ENCODE measurements around the gene WDR89.
A peak's percentile ranks its signal among the peaks of the same experiment; 100 is the strongest.
"Not testable (repeated sequence)": the region's sequence is repeated elsewhere in the genome, so short reads cannot be mapped to it uniquely, and the experiment has no call there.

The WDR89 gene

DNA sequence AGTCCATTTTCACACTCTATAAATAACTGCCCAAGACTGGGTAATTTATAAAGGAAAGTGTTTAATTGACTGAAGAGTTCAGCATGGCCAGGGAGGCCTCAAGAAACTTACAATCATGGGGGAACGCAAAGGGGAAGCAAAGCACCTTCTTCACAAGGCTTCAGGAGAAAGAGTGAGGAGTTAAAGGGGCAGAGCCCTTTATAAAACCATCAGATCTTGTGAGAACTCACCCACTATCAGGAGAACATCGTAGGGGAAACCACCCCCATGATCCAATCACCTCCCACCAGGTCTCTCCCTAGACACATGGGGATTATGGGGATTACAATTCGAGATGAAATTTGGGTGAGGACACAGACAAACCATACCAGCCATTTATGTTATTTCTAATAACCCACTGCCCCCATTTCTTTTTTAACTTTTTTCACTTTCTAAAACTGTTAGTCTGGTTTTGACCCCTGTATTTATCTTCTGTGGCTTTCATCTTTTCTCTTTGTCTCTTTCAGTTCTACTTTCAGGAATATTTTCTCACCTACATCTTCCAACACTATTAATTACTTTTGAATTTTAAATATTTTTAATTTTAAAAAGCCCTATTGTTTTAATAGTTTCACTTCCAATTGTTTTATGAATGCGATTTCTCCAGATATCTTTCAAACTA is 44.5 kb downstream of the WDR89 start:
- peaks cover 37% of the 10 kb centered on the region for H3K9me3 Mint-ChIP-seq

DNA sequence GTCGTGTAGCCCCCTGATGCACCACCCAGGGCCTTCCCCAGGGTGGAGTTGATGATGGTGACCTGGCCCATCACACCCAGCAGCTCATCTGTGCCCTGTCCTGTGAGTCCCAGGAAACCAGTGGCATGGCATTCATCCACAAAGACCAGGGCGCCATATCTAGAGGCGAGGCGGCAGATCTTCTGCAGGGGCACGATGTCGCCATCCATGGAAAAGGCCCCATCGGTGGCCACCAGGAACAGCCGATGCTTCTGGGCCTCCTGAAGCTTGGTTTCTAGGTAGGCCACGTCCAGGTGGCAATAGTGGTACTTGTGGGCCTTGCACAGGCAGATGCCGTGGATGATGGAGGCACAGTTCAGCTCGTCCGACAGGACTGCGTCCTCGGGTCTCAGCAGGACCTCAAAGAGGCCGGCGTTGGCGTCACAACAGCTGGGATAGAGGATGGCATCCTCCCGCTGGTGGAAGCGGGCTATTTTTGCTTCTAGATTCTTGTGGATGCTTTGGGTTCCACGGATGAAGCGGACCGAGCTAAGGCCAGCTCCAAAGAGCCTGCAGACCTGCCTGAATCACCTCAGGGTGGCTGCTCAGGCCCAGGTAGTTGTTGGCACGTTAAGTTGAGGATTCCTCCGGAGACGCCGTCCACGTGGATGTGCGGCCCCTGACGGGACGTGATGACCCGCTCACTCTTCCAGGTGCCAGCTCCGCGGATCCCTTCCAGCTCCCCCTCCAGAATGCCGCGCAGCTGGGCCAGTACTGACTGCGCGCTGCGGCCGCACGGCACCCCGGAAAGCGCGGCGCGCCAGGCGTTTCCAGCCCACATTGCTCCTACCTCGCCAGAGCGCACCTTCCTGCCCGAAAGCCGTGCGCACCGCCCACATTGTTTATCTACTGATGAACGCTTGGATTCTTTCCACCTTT is 47.0 kb downstream of the WDR89 start:
- no peak for ATAC-seq
- Mint-ChIP-seq H3K36me3 (ENCODE audit: low read depth) (peaks cover 45% of the 10 kb centered on the region), H3K27ac (no peak overlapping the region), H3K4me3 (no peak overlapping the region), H3K4me1 (peaks cover 2% of the 10 kb centered on the region), H3K27me3 (no peaks in the 10 kb centered on the region), H3K9me3 (peaks cover 38% of the 10 kb centered on the region)
- DNase-seq, result no peak

More for the DNA sequence above, 44.5 kb downstream of the WDR89 start:
- peaks cover 2% of the 10 kb centered on the region for H3K4me1 Mint-ChIP-seq
- no peak overlapping the region for H3K4me3 Mint-ChIP-seq
- DNase-seq (no peak), ATAC-seq (no peak)
- H3K36me3 Mint-ChIP-seq (ENCODE audit: low read depth), result peaks cover 65% of the 10 kb centered on the region
- no peak overlapping the region for H3K27ac Mint-ChIP-seq
- no peaks in the 10 kb centered on the region for H3K27me3 Mint-ChIP-seq

DNA sequence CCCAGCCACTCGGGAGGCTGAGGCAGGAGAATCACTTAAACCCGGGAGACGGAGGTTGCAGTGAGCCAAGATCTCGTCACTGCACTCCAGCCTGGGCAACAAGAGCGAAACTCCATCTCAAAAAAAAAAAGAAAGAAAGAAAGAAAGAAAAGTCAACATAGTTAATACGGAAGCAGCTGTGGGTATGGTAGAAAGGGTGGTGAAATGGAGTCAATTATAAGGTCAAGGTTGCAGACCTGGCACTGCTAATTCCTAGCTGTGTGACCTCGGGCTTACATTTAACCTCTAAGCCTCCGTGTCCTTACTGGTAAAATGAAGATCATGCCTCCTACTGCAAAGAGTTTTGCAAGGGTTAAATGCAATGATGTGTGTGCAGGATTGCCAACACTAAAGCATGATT is 58.6 kb downstream of the WDR89 start:
- not testable (repeated sequence) for H3K27ac Mint-ChIP-seq; H3K27me3 Mint-ChIP-seq; H3K9me3 Mint-ChIP-seq; H3K36me3 Mint-ChIP-seq (ENCODE audit: low read depth); H3K4me1 Mint-ChIP-seq; DNase-seq; ATAC-seq; H3K4me3 Mint-ChIP-seq

DNA sequence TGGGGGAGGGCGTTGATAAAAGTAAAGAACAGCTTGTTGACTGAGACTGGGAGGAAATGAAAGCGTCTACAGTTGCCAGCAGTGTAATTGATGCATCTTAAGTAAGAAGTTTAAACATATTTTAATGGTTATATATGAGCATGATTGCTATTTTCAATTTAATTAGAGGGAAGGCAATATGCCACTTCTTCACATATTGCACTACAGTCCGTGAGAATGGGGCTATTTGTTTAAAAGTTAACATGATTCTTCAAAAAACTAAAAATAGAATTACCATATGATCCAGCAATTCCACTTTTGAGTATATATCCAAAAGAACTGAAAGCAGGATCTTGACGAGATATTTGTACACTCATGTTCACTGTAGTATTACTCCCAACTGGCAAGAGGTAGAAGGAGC is 60.2 kb downstream of the WDR89 start:
- peaks cover 2% of the 10 kb centered on the region for H3K27me3 Mint-ChIP-seq
- ATAC-seq (no peak), DNase-seq (no peak)
- H3K27ac Mint-ChIP-seq, result no peak overlapping the region
- no peaks in the 10 kb centered on the region for H3K4me1 Mint-ChIP-seq
- H3K4me3 Mint-ChIP-seq, result no peak overlapping the region
- no peaks in the 10 kb centered on the region for H3K36me3 Mint-ChIP-seq (ENCODE audit: low read depth)
- no peaks in the 10 kb centered on the region for H3K9me3 Mint-ChIP-seq

DNA sequence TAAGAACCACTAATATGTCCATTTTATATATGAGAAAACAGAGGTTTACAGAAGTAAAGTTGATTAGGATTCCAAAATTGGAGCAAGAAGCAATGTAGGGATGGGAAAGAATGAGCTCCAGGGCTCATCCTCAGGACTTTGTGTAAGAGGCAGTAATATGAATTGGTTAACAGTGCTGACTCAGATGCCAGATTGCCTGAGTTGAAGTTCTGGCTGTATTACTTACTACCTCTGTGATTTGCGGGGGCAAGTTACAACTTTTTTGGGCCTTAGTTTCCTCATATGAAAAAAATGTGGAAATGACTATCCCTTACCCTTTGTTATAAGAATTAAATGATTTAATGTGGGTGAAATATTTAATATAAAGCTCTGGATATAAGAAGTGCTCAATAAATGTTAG is 63.4 kb downstream of the WDR89 start:
- H3K36me3 Mint-ChIP-seq (ENCODE audit: low read depth), result no peaks in the 10 kb centered on the region
- DNase-seq (no peak), ATAC-seq (no peak)
- H3K27ac Mint-ChIP-seq, result no peak overlapping the region
- H3K4me1 Mint-ChIP-seq, result no peaks in the 10 kb centered on the region
- peaks cover 2% of the 10 kb centered on the region for H3K27me3 Mint-ChIP-seq
- H3K9me3 Mint-ChIP-seq, result no peaks in the 10 kb centered on the region
- H3K4me3 Mint-ChIP-seq, result no peak overlapping the region

DNA sequence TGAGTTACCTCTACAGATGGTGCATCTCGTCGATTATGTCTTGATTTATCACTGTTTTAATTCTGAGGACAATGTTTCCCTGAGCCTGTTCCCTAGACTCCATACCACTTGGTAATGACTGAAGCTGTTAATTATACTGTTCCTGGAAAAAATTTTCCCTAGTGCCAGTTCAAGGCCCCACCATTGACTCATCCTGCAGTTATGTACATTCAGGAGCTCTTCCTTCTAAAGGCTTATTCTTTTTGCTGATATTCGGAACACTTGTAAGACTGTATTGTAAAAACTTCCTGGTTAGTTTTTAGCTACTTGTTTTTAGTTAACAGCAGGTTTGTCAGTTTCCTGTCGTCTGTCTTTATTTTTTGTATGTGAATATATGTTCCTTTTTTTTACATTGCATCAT is 68.1 kb downstream of the WDR89 start:
- ATAC-seq (no peak), DNase-seq (no peak)
- Mint-ChIP-seq H3K36me3 (ENCODE audit: low read depth) (no peaks in the 10 kb centered on the region), H3K9me3 (no peaks in the 10 kb centered on the region), H3K4me3 (no peak overlapping the region), H3K27me3 (no peaks in the 10 kb centered on the region), H3K4me1 (no peaks in the 10 kb centered on the region), H3K27ac (no peak overlapping the region)

DNA sequence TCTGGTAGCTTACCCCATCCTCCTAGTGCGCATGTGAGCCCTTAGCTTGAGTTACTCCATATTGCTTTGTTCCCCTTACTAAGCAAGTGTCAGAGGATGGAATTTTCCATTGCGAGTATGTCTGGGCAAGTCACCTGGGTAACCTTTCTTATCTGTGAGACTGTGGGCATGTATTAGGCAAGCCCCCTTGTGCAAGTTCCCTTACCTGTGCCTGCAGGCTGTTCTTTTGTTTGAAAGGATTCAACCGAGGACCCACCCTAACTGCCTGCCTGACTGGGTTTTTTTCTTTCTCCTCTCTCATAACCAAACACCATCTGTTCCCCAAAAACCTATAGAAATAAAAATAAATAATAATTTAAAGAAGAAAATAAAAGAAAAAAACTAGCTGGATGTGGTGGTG is 76.2 kb downstream of the WDR89 start:
- Mint-ChIP-seq H3K4me1 (no peaks in the 10 kb centered on the region), H3K27me3 (peaks cover 14% of the 10 kb centered on the region), H3K36me3 (ENCODE audit: low read depth) (no peaks in the 10 kb centered on the region), H3K4me3 (no peak overlapping the region), H3K27ac (no peak overlapping the region), H3K9me3 (no peaks in the 10 kb centered on the region)
- ATAC-seq, result no peak
- DNase-seq, result no peak

DNA sequence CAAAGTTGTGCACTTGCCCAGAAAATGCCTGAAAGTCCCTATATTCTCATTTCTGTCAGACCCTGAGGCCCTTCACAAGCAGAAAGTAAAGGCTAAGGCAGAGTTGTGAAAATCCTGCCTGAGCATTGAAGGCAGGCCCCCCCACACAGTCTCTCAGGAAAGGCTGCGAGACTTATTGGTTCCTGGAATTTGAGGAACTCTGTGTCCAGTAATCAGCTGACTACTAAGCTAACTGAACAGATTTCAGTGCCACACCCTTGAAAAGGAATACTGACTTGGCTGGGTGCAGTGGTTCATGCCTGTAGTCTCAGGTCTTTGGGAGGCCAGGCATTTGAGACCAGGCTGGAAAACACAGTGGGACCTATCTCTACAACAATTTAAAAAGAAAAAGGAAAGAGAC is 77.4 kb downstream of the WDR89 start:
- Mint-ChIP-seq H3K27ac (no peak overlapping the region), H3K4me3 (no peak overlapping the region), H3K27me3 (peaks cover 14% of the 10 kb centered on the region), H3K36me3 (ENCODE audit: low read depth) (no peaks in the 10 kb centered on the region), H3K4me1 (no peaks in the 10 kb centered on the region), H3K9me3 (no peaks in the 10 kb centered on the region)
- ATAC-seq (no peak), DNase-seq (no peak)

DNA sequence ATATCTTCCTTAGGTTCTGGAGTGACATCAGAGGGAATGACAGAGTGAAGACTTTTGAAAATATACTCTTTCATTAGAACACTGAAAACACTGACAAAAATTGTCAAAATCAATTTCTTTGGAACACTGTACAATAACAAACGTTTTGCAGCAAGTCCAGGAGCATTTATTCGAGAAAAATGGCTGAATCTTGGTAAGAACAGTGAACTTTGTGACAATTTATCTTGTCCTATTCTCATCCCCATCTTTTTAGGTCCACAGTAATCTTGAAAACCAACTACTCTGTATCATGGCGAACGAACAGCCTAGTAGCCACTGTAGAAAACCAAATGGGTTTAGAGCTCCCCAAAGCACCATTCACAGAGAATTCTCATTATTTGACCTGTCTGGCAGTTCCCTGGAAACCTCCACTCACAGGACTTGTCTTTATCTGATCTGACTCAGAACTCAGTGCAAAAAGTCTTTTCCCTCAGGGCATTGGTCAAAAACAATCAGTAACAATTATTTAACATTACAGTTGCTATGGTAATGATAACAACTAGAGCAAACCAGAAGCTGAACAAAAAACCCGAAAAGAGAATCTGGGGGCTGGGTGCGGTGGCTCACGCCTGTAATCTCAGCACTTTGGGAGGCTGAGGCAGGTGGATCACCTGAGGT is 78.2 kb downstream of the WDR89 start:
- peaks cover 14% of the 10 kb centered on the region for H3K27me3 Mint-ChIP-seq
- no peak overlapping the region for H3K4me3 Mint-ChIP-seq
- H3K36me3 Mint-ChIP-seq (ENCODE audit: low read depth), result no peaks in the 10 kb centered on the region
- H3K4me1 Mint-ChIP-seq, result no peaks in the 10 kb centered on the region
- DNase-seq, result no peak
- no peak for ATAC-seq
- H3K9me3 Mint-ChIP-seq, result no peaks in the 10 kb centered on the region
- H3K27ac Mint-ChIP-seq, result no peak overlapping the region

DNA sequence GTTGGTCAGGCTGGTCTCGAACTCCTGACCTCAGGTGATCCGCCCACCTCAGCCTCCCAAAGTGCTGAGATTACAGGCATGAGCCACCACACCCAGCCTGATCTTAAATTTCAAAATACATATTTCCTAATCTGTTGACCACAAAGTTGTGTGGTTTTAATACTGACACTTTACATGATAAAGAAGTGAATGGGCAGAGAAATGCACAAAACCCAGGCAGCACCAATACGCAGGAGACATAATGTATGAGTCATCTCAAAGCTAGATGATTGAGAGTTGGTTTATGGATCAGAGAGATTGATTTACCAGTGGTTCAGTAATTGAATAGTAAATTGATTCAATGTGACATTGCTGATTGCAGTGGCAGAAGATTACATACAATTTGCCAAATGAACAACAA is 79.3 kb downstream of the WDR89 start:
- Mint-ChIP-seq H3K4me1 (no peaks in the 10 kb centered on the region), H3K4me3 (no peak overlapping the region), H3K9me3 (no peaks in the 10 kb centered on the region), H3K27me3 (peaks cover 15% of the 10 kb centered on the region), H3K27ac (no peak overlapping the region), H3K36me3 (ENCODE audit: low read depth) (no peaks in the 10 kb centered on the region)
- no peak for ATAC-seq
- DNase-seq, result no peak

DNA sequence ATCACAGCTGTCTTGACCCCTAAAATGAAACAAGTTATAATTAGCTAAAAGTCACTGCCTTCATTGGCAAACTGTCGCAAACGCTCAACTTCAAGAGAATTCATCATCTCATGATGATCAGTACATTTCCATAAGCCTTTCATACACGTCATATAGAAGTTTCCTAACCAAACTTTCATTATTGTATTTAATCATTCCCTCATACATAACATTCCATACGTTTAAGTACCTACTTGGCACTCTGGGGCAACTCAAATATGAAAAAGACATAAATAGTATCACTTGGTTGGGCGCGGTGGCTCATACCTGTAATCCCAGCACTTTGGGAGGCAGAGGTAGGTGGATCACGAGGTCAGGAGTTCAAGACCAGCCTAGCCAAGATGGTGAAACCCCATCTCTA is 86.1 kb downstream of the WDR89 start:
- Mint-ChIP-seq H3K27me3 (peaks cover 2% of the 10 kb centered on the region), H3K4me3 (no peak overlapping the region), H3K4me1 (peaks cover 13% of the 10 kb centered on the region), H3K9me3 (no peaks in the 10 kb centered on the region), H3K27ac (no peak overlapping the region), H3K36me3 (ENCODE audit: low read depth) (no peaks in the 10 kb centered on the region)
- no peak for DNase-seq
- peak; percentile 48 for ATAC-seq

DNA sequence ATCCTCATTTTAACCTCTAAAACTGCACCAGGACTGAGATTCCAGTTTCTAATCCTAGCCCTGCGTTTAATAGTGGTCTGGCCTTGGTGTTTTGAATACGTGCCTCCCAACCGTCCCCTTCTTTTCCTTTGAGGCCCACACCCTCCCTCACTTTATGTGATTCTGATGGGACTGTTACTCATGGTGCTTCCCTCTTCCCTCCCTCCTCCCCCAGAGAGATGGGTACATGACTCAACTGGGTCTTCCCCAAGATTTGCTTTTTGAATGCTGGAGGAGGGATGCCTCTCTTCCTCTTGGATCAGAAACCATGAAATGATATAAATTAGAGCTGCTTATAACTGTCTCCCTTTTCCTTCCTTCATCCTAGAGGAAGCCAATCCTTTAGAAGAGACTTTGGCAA is 90.3 kb downstream of the WDR89 start:
- Mint-ChIP-seq H3K36me3 (ENCODE audit: low read depth) (no peaks in the 10 kb centered on the region), H3K4me1 (peaks cover 13% of the 10 kb centered on the region), H3K9me3 (no peaks in the 10 kb centered on the region), H3K4me3 (no peak overlapping the region), H3K27me3 (peaks cover 2% of the 10 kb centered on the region), H3K27ac (no peak overlapping the region)
- peak; percentile 53 for ATAC-seq
- no peak for DNase-seq

DNA sequence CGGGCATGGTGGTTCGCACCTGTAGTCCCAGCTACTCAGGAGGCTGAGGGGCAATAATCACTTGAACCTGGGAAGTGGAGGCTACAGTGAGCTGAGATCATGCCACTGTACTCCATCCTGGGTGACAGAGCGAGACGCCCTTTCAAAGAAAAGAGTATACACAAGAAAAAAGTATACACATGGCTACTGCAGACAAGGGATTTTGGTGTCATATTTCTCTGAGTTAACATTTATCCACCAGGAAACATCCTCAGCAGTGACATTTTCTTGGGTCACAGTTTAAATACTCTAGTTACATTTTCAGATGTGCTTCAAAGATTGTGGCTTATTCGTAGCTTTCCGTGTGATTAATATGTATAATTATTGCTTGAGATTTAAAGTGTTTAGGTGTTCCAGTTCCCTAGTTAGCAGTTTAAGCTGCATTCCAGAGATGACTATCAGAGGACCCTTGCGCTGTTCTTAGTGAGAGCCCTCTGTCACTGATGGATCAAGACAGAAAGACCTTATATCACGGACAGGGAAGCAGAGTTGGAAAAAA is 93.8 kb downstream of the WDR89 start:
- Mint-ChIP-seq H3K4me3 (no peak overlapping the region), H3K27me3 (peaks cover 2% of the 10 kb centered on the region), H3K4me1 (peaks cover 19% of the 10 kb centered on the region), H3K27ac (no peak overlapping the region), H3K9me3 (no peaks in the 10 kb centered on the region), H3K36me3 (ENCODE audit: low read depth) (no peaks in the 10 kb centered on the region)
- DNase-seq (no peak), ATAC-seq (no peak)
